Vagina (tissue), 2 donors: Measurements from ENCODE around the gene SELENON. TPM values are rescaled to one million over a fixed set of nuclear protein-coding genes. Genes with fewer than 3 reads are reported as not detected.
A peak's percentile ranks its signal among the peaks of the same experiment; 100 is the strongest.

Source experiments
- DNase-seq, 2 donors: peaks; one replicate each; pipeline ENCODE4 v3.0.0-alpha.2; 2017; ENCODE audit errors: extremely low spot score in 2 of 2
- H3K27ac ChIP-seq: fragments of 200-600 bp; sonication (generic); one replicate; pipeline ENCODE4 v1.5.1; 2019
- H3K27me3 ChIP-seq: fragments of 200-600 bp; sonication (generic); one replicate; pipeline ENCODE4 v1.5.1; 2019
- H3K36me3 ChIP-seq, 2 donors: fragments of 200-600 bp; sonication (generic); one replicate each; pipeline ENCODE4 v1.5.1; 2017 to 2019
- H3K4me1 ChIP-seq: fragments of 200-600 bp; sonication (generic); one replicate; pipeline ENCODE4 v1.5.1; 2019
- H3K4me3 ChIP-seq, 2 donors: fragments of 200-600 bp; sonication (generic); 1 replicate in 1 of 2; 2 replicates in 1 of 2; pipeline ENCODE4 v1.5.1; 2016 to 2019
- H3K9me3 ChIP-seq: fragments of 200-600 bp; sonication (generic); one replicate; pipeline ENCODE4 v1.5.1; 2019
- CTCF ChIP-seq, 3 experiments: fragments of 450-650 bp in 2 of 3; fragments of 200-600 bp in 1 of 3; sonication (generic) in 1 of 3; IDR thresholded peaks; one replicate each; pipeline ENCODE4 v1.5.1; 2017 to 2019; ENCODE audit warnings: antibody characterized with exemption in 3 of 3, mild to moderate bottlenecking in 2 of 3, moderate library complexity in 2 of 3
- POLR2A ChIP-seq, 2 donors: fragments of 450-650 bp; IDR thresholded peaks; one replicate each; pipeline ENCODE4 v1.6.1; 2017; ENCODE audit warnings: antibody characterized with exemption in 2 of 2, mild to moderate bottlenecking in 2 of 2, moderate library complexity in 2 of 2
- POLR2AphosphoS5 ChIP-seq, 2 donors: sonication (generic); formaldehyde crosslinking; IDR thresholded peaks; one replicate each; pipeline ENCODE4 v1.9.0; 2017; ENCODE audit warnings: antibody characterized with exemption in 2 of 2, mild to moderate bottlenecking in 2 of 2, low read depth in 1 of 2; ENCODE audit not compliant: insufficient read depth in 1 of 2
- intact Hi-C: fragments of 100-400 bp; cut with DNase I; formaldehyde crosslinking; loops from one replicate; pipeline ENCODE4 v1.15.1; 2023
- total RNA-seq: library from RNA; depleted of rRNA; stranded (reverse); fragments of >200 nt; gene quantifications from one replicate; pipeline ENCODE4 v1.2.3, GENCODE V29; 2016

The SELENON gene
- total RNA-seq, 1 donor from 2014 or later, result 39.0 TPM

- H3K4me3 ChIP-seq, result peak overlapping the region; percentile 51 to 72
- peaks cover 69% of the 10 kb centered on the region for H3K4me1 ChIP-seq
- intact Hi-C loops, result loop anchor here (5.0 to 10.0 kb wide), 2 partner anchors 105 to 192 kb away; no protein-coding TSS in a partner anchor
- DNase-seq, result no peak
- H3K36me3 ChIP-seq, result no peaks in the 10 kb centered on the region
- H3K27ac ChIP-seq, result peak overlapping the region; percentile 83
- H3K9me3 ChIP-seq, result no peaks in the 10 kb centered on the region
- TF ChIP-seq POLR2A (IDR thresholded peaks at IDR 0.05) (no peak), CTCF (IDR thresholded peaks at IDR 0.05) (no peak), POLR2AphosphoS5 (IDR thresholded peaks at IDR 0.05; ENCODE audit: insufficient read depth in 1 of 2, low read depth in 1 of 2) (peak in 1 of 2 donors; percentile 51)
- no peaks in the 10 kb centered on the region for H3K27me3 ChIP-seq
These were observed 550 bp upstream of the SELENON start for GRCh38 chr1:25799352-25799934.

GRCh38 chr1:25800703-25801377, 847 bp downstream of the SELENON start:
- Histone ChIP-seq H3K4me3 (peak overlapping the region; percentile 65 to 72), H3K9me3 (no peaks in the 10 kb centered on the region), H3K36me3 (no peaks in the 10 kb centered on the region), H3K4me1 (peaks cover 80% of the 10 kb centered on the region), H3K27me3 (no peaks in the 10 kb centered on the region), H3K27ac (peak overlapping the region; percentile 73)
- no peak for TF ChIP-seq POLR2A (IDR thresholded peaks at IDR 0.05)
- TF ChIP-seq POLR2AphosphoS5 (IDR thresholded peaks at IDR 0.05; ENCODE audit: insufficient read depth in 1 of 2, low read depth in 1 of 2), result no peak
- no peak for TF ChIP-seq CTCF (IDR thresholded peaks at IDR 0.05)
- no peak for DNase-seq
- intact Hi-C loops, result no loop called here

- H3K27ac ChIP-seq, result no peak overlapping the region
These were observed 2.9 kb downstream of the SELENON start for GRCh38 chr1:25802915-25803314.

GRCh38 chr1:25803368-25803767, 3.4 kb downstream of the SELENON start:
- TF ChIP-seq CTCF (IDR thresholded peaks at IDR 0.05), result no peak
- no peak for TF ChIP-seq POLR2A (IDR thresholded peaks at IDR 0.05)
- no peak for TF ChIP-seq POLR2AphosphoS5 (IDR thresholded peaks at IDR 0.05; ENCODE audit: insufficient read depth in 1 of 2, low read depth in 1 of 2)
- H3K27me3 ChIP-seq, result no peaks in the 10 kb centered on the region
- no peaks in the 10 kb centered on the region for H3K9me3 ChIP-seq
- no peaks in the 10 kb centered on the region for H3K36me3 ChIP-seq
- H3K27ac ChIP-seq, result peak overlapping the region; percentile 68
- no peak overlapping the region for H3K4me3 ChIP-seq
- DNase-seq, result no peak
- peaks cover 72% of the 10 kb centered on the region for H3K4me1 ChIP-seq
- intact Hi-C loops, result no loop called here

More at GRCh38 chr1:25802915-25803314, 2.9 kb downstream of the SELENON start:
- Histone ChIP-seq H3K4me1 (peaks cover 72% of the 10 kb centered on the region), H3K27me3 (no peaks in the 10 kb centered on the region), H3K36me3 (no peaks in the 10 kb centered on the region), H3K9me3 (no peaks in the 10 kb centered on the region), H3K4me3 (no peak overlapping the region)
- intact Hi-C loops, result no loop called here
- no peak for TF ChIP-seq CTCF (IDR thresholded peaks at IDR 0.05)
- no peak for TF ChIP-seq POLR2AphosphoS5 (IDR thresholded peaks at IDR 0.05; ENCODE audit: insufficient read depth in 1 of 2, low read depth in 1 of 2)
- TF ChIP-seq POLR2A (IDR thresholded peaks at IDR 0.05), result no peak
- no peak for DNase-seq
